Measurements from ENCODE around the gene PLSCR3.

The PLSCR3 gene

GRCh38 chr17:7426896-7427489, 32.7 kb upstream of the PLSCR3 start:
- DNase-seq (ENCODE audit: low read depth, low spot score) = no peak

GRCh38 chr17:7426203-7426863, 32.0 kb upstream of the PLSCR3 start:
- DNase-seq (ENCODE audit: low read depth, low spot score) = no peak

GRCh38 chr17:7425756-7426155, 31.4 kb upstream of the PLSCR3 start:
- DNase-seq (ENCODE audit: low read depth, low spot score) = no peak

GRCh38 chr17:7425316-7425715, 31.0 kb upstream of the PLSCR3 start, which contains the start of gene SPEM2:
Gene SPEM2, plus strand, starts transcription at chr17:7425616. Its CDS starts 73 bp downstream, at chr17:7425689.
- DNase-seq (ENCODE audit: low read depth, low spot score) = no peak

- DNase-seq (ENCODE audit: low read depth, low spot score) = no peak
Observed at GRCh38 chr17:7423679-7424078, 29.4 kb upstream of the PLSCR3 start.

GRCh38 chr17:7421186-7421585, 26.9 kb upstream of the PLSCR3 start:
- DNase-seq (ENCODE audit: low read depth, low spot score) = no peak

GRCh38 chr17:7419819-7420610, 25.7 kb upstream of the PLSCR3 start, which contains the start of gene SPEM1:
Gene SPEM1, plus strand, starts transcription at chr17:7420324. Its CDS starts 61 bp downstream, at chr17:7420385.
- no peak for DNase-seq (ENCODE audit: low read depth, low spot score)

- no peak for DNase-seq (ENCODE audit: low read depth, low spot score)
Observed at GRCh38 chr17:7418472-7419152, 24.3 kb upstream of the PLSCR3 start.

GRCh38 chr17:7417056-7417655, 22.8 kb upstream of the PLSCR3 start:
- DNase-seq (ENCODE audit: low read depth, low spot score) = no peak

GRCh38 chr17:7416323-7416722, 22.0 kb upstream of the PLSCR3 start:
- DNase-seq (ENCODE audit: low read depth, low spot score) = no peak

GRCh38 chr17:7415784-7416183, 21.5 kb upstream of the PLSCR3 start:
- no peak for DNase-seq (ENCODE audit: low read depth, low spot score)

- DNase-seq (ENCODE audit: low read depth, low spot score) = no peak
Observed at GRCh38 chr17:7414837-7415236, 20.5 kb upstream of the PLSCR3 start.

- no peak for DNase-seq (ENCODE audit: low read depth, low spot score)
Observed at GRCh38 chr17:7413346-7413985, 19.1 kb upstream of the PLSCR3 start.

- no peak for DNase-seq (ENCODE audit: low read depth, low spot score)
Observed at GRCh38 chr17:7411427-7411750, 17.1 kb upstream of the PLSCR3 start.

- no peak for DNase-seq (ENCODE audit: low read depth, low spot score)
Observed at GRCh38 chr17:7410634-7411426, 16.5 kb upstream of the PLSCR3 start.

- no peak for DNase-seq (ENCODE audit: low read depth, low spot score)
Observed at GRCh38 chr17:7409716-7410115, 15.4 kb upstream of the PLSCR3 start.

- no peak for DNase-seq (ENCODE audit: low read depth, low spot score)
Observed at GRCh38 chr17:7408863-7409262, 14.5 kb upstream of the PLSCR3 start.

GRCh38 chr17:7408252-7408727, 14.0 kb upstream of the PLSCR3 start:
- DNase-seq (ENCODE audit: low read depth, low spot score) = no peak

- DNase-seq (ENCODE audit: low read depth, low spot score) = no peak
Observed at GRCh38 chr17:7407485-7408251, 13.3 kb upstream of the PLSCR3 start, which contains the start of gene NLGN2. Gene NLGN2, plus strand, starts transcription at chr17:7407845. Its CDS starts 411 bp downstream, at chr17:7408256.

Data from activated CD4-positive, CD25-positive, alpha-beta regulatory T cell treated with anti-CD3 and anti-CD28 coated beads, Interleukin-2, amount 50 U/mL, for 16 hours (primary cell).